Endothelial cell of umbilical vein (primary cell): ENCODE data around the gene DTD1. TPM values are rescaled to one million over a fixed set of nuclear protein-coding genes. Genes with fewer than 3 reads are reported as not detected.

Source experiments
- BruUV-seq: library from RNA; stranded (reverse); fragments of 400-500 nt; replicated peaks from 2 replicates; lab custom pipeline; 2021; lab: Mats Ljungman, UMichigan
- CTCF ChIA-PET: fragments of 300-600, 350-600 bp; sonication (Branson Sonifier 250); formaldehyde crosslinking; loops from one replicate; lab custom pipeline; 2021; ENCODE audit warnings: antibody characterized with exemption, inconsistent platforms; lab: Charles Lee
- POLR2A ChIA-PET: fragments of 300-600, 350-600 bp; sonication (Branson Sonifier 250); formaldehyde crosslinking; loops from one replicate; lab custom pipeline; 2021; ENCODE audit warnings: antibody characterized with exemption, inconsistent platforms; lab: Charles Lee
- DNase-seq: peaks from one replicate; pipeline ENCODE4 v3.0.0-alpha.2; 2011; ENCODE audit warnings: low read depth, low spot score
- FAIRE-seq: peaks from 2 replicates; lab custom pipeline; 2011; peaks lifted over from hg19 to GRCh38; lab: Jason Lieb, UNC
- H2AFZ ChIP-seq: 2 replicates; pipeline ENCODE4 v1.6.0; 2012; ENCODE audit warnings: low read depth, low read length, control low read depth, inconsistent platforms
- H3K27ac ChIP-seq: 2 replicates; pipeline ENCODE4 v1.5.1; 2011; ENCODE audit warnings: low read depth, mild to moderate bottlenecking, control low read depth, low read length, moderate library complexity; ENCODE audit not compliant: insufficient read depth
- H3K27me3 ChIP-seq, 2 experiments: 2 replicates each; pipeline versions ENCODE4 v1.6.0 to v1.6.1; 2011; ENCODE audit warnings: low read length in 2 of 2, mixed read lengths in 1 of 2; ENCODE audit not compliant: control insufficient read depth in 2 of 2, insufficient read depth in 2 of 2
- H3K36me3 ChIP-seq, 2 experiments: 2 replicates in 1 of 2; 3 replicates in 1 of 2; pipeline ENCODE4 v1.5.1; 2011; ENCODE audit warnings: low read length in 2 of 2, mild to moderate bottlenecking in 1 of 2, moderate library complexity in 1 of 2; ENCODE audit not compliant: control insufficient read depth in 2 of 2, insufficient read depth in 2 of 2; ENCODE audit errors: extremely low read depth in 1 of 2
- H3K4me1 ChIP-seq: 3 replicates; pipeline ENCODE4 v1.5.1; 2011; ENCODE audit warnings: mild to moderate bottlenecking, low read length; ENCODE audit not compliant: control insufficient read depth, insufficient read depth; ENCODE audit errors: extremely low read depth
- H3K4me2 ChIP-seq: 2 replicates; pipeline ENCODE4 v1.6.1; 2011; ENCODE audit warnings: low read length, control low read depth, mixed read lengths; ENCODE audit not compliant: insufficient read depth
- H3K4me3 ChIP-seq, 3 experiments: fragments of 200-600 bp in 1 of 3; sonication (generic), shearing (Covaris generic) in 1 of 3; replicated peaks in 1 of 3; 2 replicates each; pipeline ENCODE4 v1.5.1; 2011 to 2016; ENCODE audit warnings: control low read depth in 3 of 3, low read length in 3 of 3, mild to moderate bottlenecking in 2 of 3, inconsistent platforms in 1 of 3, low read depth in 1 of 3, moderate library complexity in 1 of 3; ENCODE audit not compliant: insufficient read depth in 1 of 3
- H3K79me2 ChIP-seq: 2 replicates; pipeline ENCODE4 v1.6.0; 2012; ENCODE audit warnings: low read length, inconsistent platforms; ENCODE audit not compliant: control insufficient read depth, insufficient read depth
- H3K9ac ChIP-seq: replicated peaks from 2 replicates; pipeline ENCODE3; 2011; ENCODE audit warnings: low read length, control low read depth; ENCODE audit not compliant: insufficient read depth; ENCODE audit errors: extremely low read depth
- H3K9me1 ChIP-seq: replicated peaks from 3 replicates; pipeline ENCODE4 v1.6.0; 2011; ENCODE audit warnings: mild to moderate bottlenecking, low read length; ENCODE audit not compliant: control insufficient read depth, insufficient read depth; ENCODE audit errors: extremely low read depth
- H3K9me3 ChIP-seq: replicated peaks from 2 replicates; pipeline ENCODE4 v1.5.1; 2012; ENCODE audit warnings: low read length, inconsistent platforms; ENCODE audit not compliant: control insufficient read depth, insufficient read depth
- H4K20me1 ChIP-seq: replicated peaks from 2 replicates; pipeline ENCODE3; 2011; ENCODE audit warnings: mild to moderate bottlenecking, low read length; ENCODE audit not compliant: control insufficient read depth, insufficient read depth; ENCODE audit errors: extremely low read depth
- EZH2 ChIP-seq: IDR thresholded peaks from 2 replicates; pipeline ENCODE4 v1.6.1; 2012; ENCODE audit warnings: borderline replicate concordance, low read depth, mild to moderate bottlenecking, moderate library complexity, low read length, inconsistent platforms; ENCODE audit not compliant: severe bottlenecking
- FOS ChIP-seq: IDR thresholded peaks from 2 replicates; pipeline ENCODE4 v1.6.1; 2011; ENCODE audit warnings: mild to moderate bottlenecking, low read length, moderate library complexity, borderline replicate concordance; ENCODE audit not compliant: insufficient read depth
- GATA2 ChIP-seq: IDR thresholded peaks from 2 replicates; pipeline ENCODE4 v1.7.0; 2011; ENCODE audit warnings: low read depth, mild to moderate bottlenecking, moderate library complexity, mixed read lengths, low read length; ENCODE audit not compliant: insufficient read length, insufficient read depth
- JUN ChIP-seq: IDR thresholded peaks from 2 replicates; pipeline ENCODE4 v1.6.1; 2011; ENCODE audit warnings: borderline replicate concordance, low read depth; ENCODE audit not compliant: insufficient read length, insufficient read depth
- MAX ChIP-seq: IDR thresholded peaks from 2 replicates; pipeline ENCODE4 v1.6.1; 2011; ENCODE audit not compliant: insufficient read depth, insufficient read length
- MYC ChIP-seq: IDR thresholded peaks from one replicate; pipeline ENCODE4 v1.6.1; 2011; ENCODE audit warnings: mild to moderate bottlenecking, low read depth, low read length
- POLR2A ChIP-seq: IDR thresholded peaks from 2 replicates; pipeline ENCODE4 v1.6.1; 2012; ENCODE audit warnings: low read depth, mild to moderate bottlenecking, control low read depth, low read length
- POLR2AphosphoS5 ChIP-seq: IDR thresholded peaks from 2 replicates; pipeline ENCODE4 v1.6.1; 2012; ENCODE audit warnings: low read depth, mild to moderate bottlenecking, control low read depth, low read length, moderate library complexity; ENCODE audit not compliant: insufficient read depth
- dilution Hi-C: fragments of 300-500 bp; cut with MboI; formaldehyde crosslinking; loops from one replicate; pipeline ENCODE4 v1.15.0; 2019; ENCODE audit warnings: low sequenced_read_pairs; ENCODE audit not compliant: extremely low pct_ligation_motif_present
- intact Hi-C: fragments of 100-400 bp; cut with micrococcal nuclease; formaldehyde crosslinking; loops from one replicate; pipeline ENCODE4 v1.10.0; 2022
- polyA plus RNA-seq, 4 experiments: library from polyadenylated mRNA; depleted of rRNA in 3 of 4; stranded (reverse) in 3 of 4; unstranded in 1 of 4; fragments of >200 nt; gene quantifications; 2 replicates each; pipeline versions ENCODE4 v1.2.1 to v1.2.3, GENCODE V29; 2011 to 2012; ENCODE audit warnings: missing spikeins in 1 of 4
- total RNA-seq: library from RNA; stranded (reverse); gene quantifications from 2 replicates; pipeline ENCODE4 v1.2.3, GENCODE V29; 2021
- TF ChIP-seq, protein P1 (sequence below), 2 donors: IDR thresholded peaks; 1 replicate in 1 of 2; 2 replicates in 1 of 2; pipeline ENCODE4 v1.5.1; 2011; ENCODE audit warnings: low read length in 2 of 2, mild to moderate bottlenecking in 2 of 2, moderate library complexity in 2 of 2, control low read depth in 1 of 2, inconsistent platforms in 1 of 2, low read depth in 1 of 2; ENCODE audit not compliant: insufficient read depth in 1 of 2; ENCODE audit errors: extremely low read depth in 1 of 2

The DTD1 gene
- total and polyA plus RNA-seq, 2 donors (not counting 3 experiments of a cell fraction or from before 2014, with no cell fraction given), result 48.2 to 50.8 TPM

- Histone ChIP-seq H3K79me2 (no peaks in the 10 kb centered on the region), H3K36me3 (no peaks in the 10 kb centered on the region), H3K9me3 (no peaks in the 10 kb centered on the region), H3K4me2 (no peak overlapping the region), H3K9ac (no peak overlapping the region), H3K4me3 (no peak overlapping the region), H3K4me1 (no peaks in the 10 kb centered on the region), H3K9me1 (no peaks in the 10 kb centered on the region), H2AFZ (no peak overlapping the region), H3K27ac (no peak overlapping the region), H3K27me3 (no peaks in the 10 kb centered on the region), H4K20me1 (no peaks in the 10 kb centered on the region)
- POLR2A ChIA-PET, result no interaction called here
- dilution Hi-C loops, result no loop called here
- DNase-seq, result no peak
- CTCF ChIA-PET, result no interaction called here
- intact Hi-C loops, result no loop called here
- no peak for TF ChIP-seq GATA2
- TF ChIP-seq EZH2, result no peak
- TF ChIP-seq POLR2A, result no peak
- no peak for TF ChIP-seq POLR2AphosphoS5
- TF ChIP-seq MYC, result no peak
- TF ChIP-seq JUN, result no peak
- TF ChIP-seq MAX, result no peak
- TF ChIP-seq FOS, result no peak
- TF ChIP-seq, protein P1, sequence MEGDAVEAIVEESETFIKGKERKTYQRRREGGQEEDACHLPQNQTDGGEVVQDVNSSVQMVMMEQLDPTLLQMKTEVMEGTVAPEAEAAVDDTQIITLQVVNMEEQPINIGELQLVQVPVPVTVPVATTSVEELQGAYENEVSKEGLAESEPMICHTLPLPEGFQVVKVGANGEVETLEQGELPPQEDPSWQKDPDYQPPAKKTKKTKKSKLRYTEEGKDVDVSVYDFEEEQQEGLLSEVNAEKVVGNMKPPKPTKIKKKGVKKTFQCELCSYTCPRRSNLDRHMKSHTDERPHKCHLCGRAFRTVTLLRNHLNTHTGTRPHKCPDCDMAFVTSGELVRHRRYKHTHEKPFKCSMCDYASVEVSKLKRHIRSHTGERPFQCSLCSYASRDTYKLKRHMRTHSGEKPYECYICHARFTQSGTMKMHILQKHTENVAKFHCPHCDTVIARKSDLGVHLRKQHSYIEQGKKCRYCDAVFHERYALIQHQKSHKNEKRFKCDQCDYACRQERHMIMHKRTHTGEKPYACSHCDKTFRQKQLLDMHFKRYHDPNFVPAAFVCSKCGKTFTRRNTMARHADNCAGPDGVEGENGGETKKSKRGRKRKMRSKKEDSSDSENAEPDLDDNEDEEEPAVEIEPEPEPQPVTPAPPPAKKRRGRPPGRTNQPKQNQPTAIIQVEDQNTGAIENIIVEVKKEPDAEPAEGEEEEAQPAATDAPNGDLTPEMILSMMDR (IDR thresholded peaks at IDR 0.05; ENCODE audit: extremely low read depth in 1 of 2, insufficient read depth in 1 of 2, low read depth in 1 of 2, low read length in 2 of 2), result no peak
- no peak for FAIRE-seq
- BruUV-seq, result no TSS peak
These were observed 161.7 kb downstream of the DTD1 start for GRCh38 chr20:18749528-18749927.
